NCI-H2171 treated with DMSO at 0.1 percent for 48 hours (cell line): ENCODE measurements around the gene PUS1.
A peak's percentile ranks its signal among the peaks of the same experiment; 100 is the strongest.
"Not testable (repeated sequence)": the region's sequence is repeated elsewhere in the genome, so short reads cannot be mapped to it uniquely, and the experiment has no call there.

Experiments
- DNase-seq: peaks from one replicate; lab custom pipeline; 2025; lab: John Stamatoyannopoulos, UW

The PUS1 gene

DNA sequence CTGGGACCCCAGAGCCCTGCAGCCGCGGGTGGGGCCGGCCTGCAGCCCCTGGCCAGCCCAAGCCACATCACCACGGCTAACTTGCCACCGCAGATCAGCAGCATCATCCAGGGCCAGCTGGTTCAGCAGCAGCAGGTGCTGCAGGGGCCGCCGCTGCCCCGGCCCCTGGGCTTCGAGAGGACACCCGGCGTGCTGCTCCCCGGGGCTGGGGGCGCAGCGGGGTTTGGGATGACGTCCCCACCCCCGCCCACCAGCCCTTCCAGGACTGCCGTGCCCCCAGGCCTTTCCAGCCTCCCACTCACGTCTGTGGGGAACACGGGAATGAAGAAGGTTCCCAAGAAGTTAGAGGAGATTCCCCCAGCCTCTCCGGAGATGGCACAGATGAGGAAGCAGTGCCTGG lies 32.3 kb downstream of the PUS1 start:
- not testable (repeated sequence) for DNase-seq

DNA sequence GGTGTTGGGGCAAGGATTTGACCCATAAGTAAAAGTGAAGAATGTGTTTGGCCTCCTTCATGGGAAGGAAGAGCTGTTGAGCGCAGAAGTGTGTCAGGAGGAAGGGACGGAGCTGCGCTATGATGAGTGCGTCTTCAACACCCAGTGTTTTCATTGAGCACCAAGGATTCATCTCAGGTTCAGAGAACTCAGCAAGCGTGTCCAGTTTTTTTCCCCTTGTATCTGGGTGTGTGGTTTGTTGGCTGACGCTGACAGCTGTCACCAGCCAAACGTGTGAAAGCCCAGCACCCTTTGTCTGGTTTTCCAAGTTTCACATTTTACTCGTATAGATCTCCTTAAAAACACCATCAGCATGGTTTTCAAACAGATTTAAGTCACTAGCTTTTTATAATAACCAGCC lies 33.0 kb downstream of the PUS1 start:
- no peak for DNase-seq

- no peak for DNase-seq
These were observed 34.3 kb downstream of the PUS1 start for GRCh38 chr12:131963381-131963780.

DNA sequence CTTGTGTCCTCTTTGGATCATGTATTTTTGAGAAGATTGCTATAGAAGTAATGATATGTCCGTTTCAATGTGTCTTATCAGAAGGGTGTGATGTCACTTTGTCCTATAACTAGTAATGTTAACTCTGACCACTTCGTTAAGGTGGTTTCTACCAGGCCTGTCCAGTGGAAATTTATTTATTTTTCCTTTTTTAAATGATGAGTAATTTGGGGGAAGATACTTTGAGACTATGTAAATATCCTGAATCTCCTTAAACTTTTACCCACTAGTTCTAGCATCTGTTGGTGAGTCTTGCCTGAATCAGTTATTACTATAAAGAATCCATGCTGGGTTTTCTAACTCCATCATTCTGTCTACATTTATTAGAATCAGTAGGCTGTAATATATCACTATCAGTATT lies 36.0 kb downstream of the PUS1 start:
- DNase-seq = no peak

GRCh38 chr12:131971226-131971625 lies 42.1 kb downstream of the PUS1 start:
- no peak for DNase-seq

- no peak for DNase-seq
These were observed 46.2 kb downstream of the PUS1 start for GRCh38 chr12:131975228-131975627.

DNA sequence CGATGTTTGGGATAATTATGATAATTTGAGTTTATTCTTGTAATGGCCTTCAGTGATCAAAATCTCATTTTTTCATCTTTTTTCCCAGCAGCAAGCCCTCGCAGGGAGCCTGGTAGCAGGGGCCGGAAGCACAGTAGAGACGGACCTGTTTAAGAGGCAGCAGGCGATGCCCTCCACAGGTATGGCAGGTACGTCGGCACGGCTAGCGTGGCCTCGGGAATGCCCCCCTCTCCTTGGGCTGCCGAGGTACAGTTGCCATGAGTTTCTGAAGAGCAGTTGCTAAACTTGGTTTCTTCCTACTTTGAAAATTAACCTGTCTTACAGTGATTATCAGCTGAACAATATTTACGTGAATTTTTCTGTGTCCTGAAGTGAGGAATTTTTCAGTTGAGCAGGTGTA lies 50.5 kb downstream of the PUS1 start:
- DNase-seq = no peak

DNA sequence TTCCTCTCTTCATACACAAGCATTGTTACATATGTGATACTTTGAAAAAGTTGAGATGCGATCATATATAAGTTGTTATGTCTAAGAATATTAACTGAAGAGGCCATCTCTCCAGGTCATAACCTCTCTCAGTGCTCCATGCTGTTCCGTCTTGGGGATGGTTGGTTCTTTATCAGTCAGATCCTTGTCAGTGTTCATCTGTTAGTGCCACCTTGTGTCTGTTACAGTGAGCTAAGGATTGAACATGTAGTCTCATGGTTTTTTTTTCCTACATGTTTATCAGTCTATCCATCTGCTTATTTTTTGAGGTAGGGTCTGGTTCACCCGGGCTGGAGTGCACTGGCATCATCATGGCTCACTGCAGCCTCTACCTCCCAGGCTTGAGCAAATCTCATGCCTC lies 51.2 kb downstream of the PUS1 start:
- DNase-seq = peak; percentile 13

GRCh38 chr12:131981388-131981787 lies 52.3 kb downstream of the PUS1 start:
- no peak for DNase-seq

DNA sequence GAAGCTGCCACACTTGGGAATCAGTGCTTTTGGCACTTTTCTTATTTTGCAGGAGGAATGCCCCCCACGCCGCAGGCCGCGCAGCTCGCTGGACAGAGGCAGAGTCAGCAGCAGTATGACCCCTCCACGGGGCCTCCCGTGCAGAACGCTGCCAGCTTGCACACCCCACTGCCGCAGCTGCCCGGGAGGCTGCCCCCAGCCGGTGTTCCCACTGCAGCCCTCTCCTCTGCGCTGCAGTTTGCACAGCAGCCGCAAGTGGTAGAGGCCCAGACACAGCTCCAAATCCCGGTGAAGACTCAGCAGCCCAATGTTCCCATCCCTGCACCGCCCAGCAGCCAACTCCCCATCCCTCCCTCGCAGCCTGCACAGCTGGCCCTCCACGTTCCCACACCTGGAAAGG lies 53.0 kb downstream of the PUS1 start:
- no peak for DNase-seq

- no peak for DNase-seq
These were observed 54.0 kb downstream of the PUS1 start for GRCh38 chr12:131983026-131983425.

DNA sequence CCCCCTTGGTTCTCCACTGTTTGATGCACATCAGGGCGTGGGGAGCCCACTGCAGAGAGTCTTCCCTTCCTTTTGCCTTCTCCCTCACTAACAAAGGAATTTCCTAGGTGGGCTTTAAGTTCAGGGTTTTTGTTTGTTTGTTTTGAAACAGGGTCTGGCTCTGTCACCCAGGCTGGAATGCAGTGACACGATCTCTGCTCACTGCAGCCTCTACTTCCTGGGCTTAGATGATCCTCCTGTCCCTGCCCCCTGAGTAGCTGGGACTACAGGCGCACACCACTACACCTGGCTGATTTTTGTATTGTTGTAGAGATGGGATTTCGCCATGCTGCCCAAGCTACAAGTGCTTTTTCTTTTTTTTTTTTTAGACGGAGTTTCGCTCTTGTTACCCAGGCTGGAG lies 54.5 kb downstream of the PUS1 start:
- no peak for DNase-seq

DNA sequence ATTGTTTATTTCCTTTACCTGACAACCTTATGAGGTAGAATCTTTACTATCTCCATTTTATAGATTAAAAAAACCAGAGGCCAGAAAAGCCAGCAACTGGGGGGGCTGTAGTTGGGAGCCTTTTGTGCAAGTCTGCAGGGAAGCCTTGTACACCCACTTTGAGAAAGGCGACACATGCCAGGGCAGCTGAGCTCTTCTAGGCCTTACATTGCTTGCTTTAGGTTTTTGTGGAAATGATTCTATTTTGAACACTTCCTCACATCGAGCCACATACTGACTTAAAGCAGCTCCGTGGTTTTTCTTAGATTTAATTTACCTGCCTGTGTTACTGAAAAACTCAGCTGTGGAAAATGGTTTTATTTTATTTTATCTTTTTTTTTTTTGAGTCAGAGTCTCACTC lies 55.3 kb downstream of the PUS1 start:
- no peak for DNase-seq

GRCh38 chr12:131985510-131985875 lies 56.4 kb downstream of the PUS1 start:
- DNase-seq = not testable (repeated sequence)

- DNase-seq = no peak
These were observed 57.3 kb downstream of the PUS1 start for GRCh38 chr12:131986361-131986760.

DNA sequence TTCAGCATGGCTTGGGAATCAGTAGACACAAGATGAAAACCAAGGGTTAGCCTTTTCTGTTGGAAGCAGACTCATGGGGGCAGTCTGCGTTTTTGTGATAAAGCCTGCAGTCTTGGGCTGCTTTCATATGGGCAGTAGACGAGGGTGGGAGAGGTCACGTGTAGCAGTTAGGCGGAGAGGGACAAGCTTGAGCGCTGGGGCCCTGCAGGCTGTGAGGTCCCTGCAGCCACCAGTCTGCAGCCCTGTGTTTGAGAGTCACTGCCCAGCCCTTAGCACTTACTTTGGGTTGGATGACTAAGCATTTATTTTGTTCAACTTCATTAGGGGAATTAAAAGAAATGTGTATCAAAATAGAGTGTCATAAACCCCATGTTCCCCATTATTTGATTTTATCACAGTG lies 57.8 kb downstream of the PUS1 start:
- no peak for DNase-seq

GRCh38 chr12:131987552-131987951 lies 58.5 kb downstream of the PUS1 start:
- DNase-seq = no peak

DNA sequence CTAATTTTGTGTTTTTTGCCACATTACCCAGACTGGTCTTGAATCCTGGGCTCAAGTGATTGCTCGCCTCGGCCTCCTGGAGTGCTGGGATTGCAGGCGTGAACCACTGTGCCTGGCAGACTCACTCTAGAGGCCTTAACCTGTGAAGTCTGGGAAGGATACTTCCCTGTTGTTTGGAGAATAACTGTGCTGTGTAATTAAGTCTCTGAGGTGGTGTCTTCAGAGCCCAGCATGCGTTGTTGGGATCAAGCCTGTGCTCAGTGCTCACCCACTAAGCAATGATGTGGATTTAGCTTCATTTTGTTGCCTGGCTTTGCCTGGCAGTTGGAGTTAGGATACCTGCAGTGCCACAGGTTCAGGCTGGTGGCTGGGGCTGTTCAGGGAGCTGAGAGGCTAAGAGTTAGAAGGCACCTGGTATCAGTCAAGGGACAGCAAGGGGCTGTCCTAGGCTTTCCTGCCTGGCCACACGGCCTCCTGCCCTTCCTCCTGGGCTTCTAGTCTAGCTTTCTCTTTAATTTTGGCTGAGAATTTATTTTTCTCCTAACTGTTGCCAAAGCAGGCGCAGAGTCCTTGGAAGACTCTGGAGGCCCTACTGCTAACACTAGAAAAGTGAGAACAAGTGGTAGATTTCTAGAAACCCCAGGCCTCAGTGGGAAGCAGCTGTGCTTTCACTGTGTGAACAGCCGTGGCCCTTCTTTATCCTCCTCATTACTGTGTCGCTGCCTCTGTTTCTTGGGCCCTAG lies 59.1 kb downstream of the PUS1 start:
- no peak for DNase-seq

GRCh38 chr12:131989021-131989420 lies 59.9 kb downstream of the PUS1 start:
- no peak for DNase-seq

GRCh38 chr12:131990066-131990979 lies 61.2 kb downstream of the PUS1 start:
- peak; percentile 70 for DNase-seq

- DNase-seq = no peak
These were observed 61.9 kb downstream of the PUS1 start for GRCh38 chr12:131990980-131991305.

- DNase-seq = no peak
These were observed 62.8 kb downstream of the PUS1 start for GRCh38 chr12:131991816-131992430.

DNA sequence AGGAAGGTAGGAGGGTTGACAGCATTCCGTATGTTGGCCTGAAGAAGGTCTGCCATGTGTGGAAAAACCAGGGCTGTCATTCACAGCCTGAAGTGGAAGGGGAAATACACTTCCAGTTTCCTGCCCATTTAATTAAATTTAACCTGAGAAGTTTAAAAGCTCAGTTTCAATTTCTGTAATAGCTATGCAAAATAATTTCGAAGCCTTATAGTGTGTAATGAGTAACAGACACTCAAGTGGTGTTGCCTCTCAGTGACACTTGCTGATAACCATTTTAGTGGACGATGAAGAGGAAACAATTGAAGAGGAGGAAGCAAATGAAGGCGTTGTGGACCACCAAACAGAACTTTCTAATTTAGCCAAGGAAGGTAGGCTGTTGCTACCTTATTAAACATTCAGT lies 65.5 kb downstream of the PUS1 start:
- DNase-seq = no peak
